Aorta (tissue), 5 donors: ENCODE data around the gene TLL1. TPM values are rescaled to one million over a fixed set of nuclear protein-coding genes. Genes with fewer than 3 reads are reported as not detected.

Source experiments
- ATAC-seq: fragments of 200-7000 bp; cut with Tn5 transposase; one replicate; pipeline ENCODE4 v1.9.1; 2022; ENCODE audit warnings: moderate library complexity; ENCODE audit not compliant: low FRiP score
- DNase-seq, 2 donors: peaks; one replicate each; pipeline ENCODE4 v3.0.0-alpha.2; 2020
- H3K27ac ChIP-seq, 2 donors: one replicate each; pipeline ENCODE4 v1.5.1; 2013; ENCODE audit warnings: low read length in 2 of 2, mild to moderate bottlenecking in 2 of 2, moderate library complexity in 2 of 2, control low read depth in 1 of 2, inconsistent platforms in 1 of 2, low read depth in 1 of 2
- H3K27me3 ChIP-seq, 2 donors: one replicate each; pipeline ENCODE4 v1.6.1; 2013; ENCODE audit warnings: control low read depth in 1 of 2, low read length in 1 of 2, mild to moderate bottlenecking in 1 of 2, moderate library complexity in 1 of 2; ENCODE audit not compliant: insufficient read depth in 2 of 2, control insufficient read depth in 1 of 2
- H3K36me3 ChIP-seq, 2 donors: one replicate each; pipeline ENCODE4 v1.6.1; 2013; ENCODE audit warnings: control low read depth in 1 of 2, low read length in 1 of 2, mild to moderate bottlenecking in 1 of 2; ENCODE audit not compliant: insufficient read depth in 2 of 2, control insufficient read depth in 1 of 2
- H3K4me1 ChIP-seq, 2 donors: one replicate each; pipeline ENCODE4 v1.6.1; 2013; ENCODE audit warnings: low read length in 2 of 2, control low read depth in 1 of 2, mild to moderate bottlenecking in 1 of 2, moderate library complexity in 1 of 2; ENCODE audit not compliant: insufficient read depth in 2 of 2, control insufficient read depth in 1 of 2
- H3K4me3 ChIP-seq, 2 donors: one replicate each; pipeline ENCODE4 v1.5.1; 2013; ENCODE audit warnings: low read length in 2 of 2, control low read depth in 1 of 2, mild to moderate bottlenecking in 1 of 2
- H3K9me3 ChIP-seq: one replicate; pipeline ENCODE4 v1.6.1; 2013; ENCODE audit warnings: mild to moderate bottlenecking, low read length; ENCODE audit not compliant: control insufficient read depth
- WGBS, 2 donors: extraction: QIAGEN DNeasy Blood & Tissue Kit; methylation state at CpG; one replicate each; pipeline ENCODE4 v1.1.7; 2013; 5-methylcytosine and 5-hydroxymethylcytosine counted together
- intact Hi-C, 2 donors: fragments of 100-400 bp; cut with DNase I; formaldehyde crosslinking; loops; one replicate each; pipeline versions ENCODE4 v1.14.2 to v1.15.0; 2022
- polyA plus RNA-seq, 2 donors: library from polyadenylated mRNA; stranded (reverse); fragments of 200-250 nt; gene quantifications; one replicate each; pipeline ENCODE4 v1.2.3, GENCODE V29; 2013
- total RNA-seq, 2 donors: library from RNA; stranded (reverse); fragmentation: NEBNext Ultra II Directional; extraction: Animal tissue kit (Norgen Biotek cat#: 25700); gene quantifications; one replicate each; pipeline ENCODE4 v1.2.1, GENCODE V29; 2021
- donor health status: healthy with polysubstance abuse.
- donor health status: Bipolar disorder and iron deficiency.
- donor health status: DM: no; HTN: no; CAD: no.
- donor health status: DM: no; HTN: no; CAD: no.
- donor health status: DM: yes; HTN: yes; CAD: no.

TLL1 gene
- total and polyA plus RNA-seq, 4 donors = 0.50 to 20.6 (median 19.5) TPM; not detected in 1

DNA sequence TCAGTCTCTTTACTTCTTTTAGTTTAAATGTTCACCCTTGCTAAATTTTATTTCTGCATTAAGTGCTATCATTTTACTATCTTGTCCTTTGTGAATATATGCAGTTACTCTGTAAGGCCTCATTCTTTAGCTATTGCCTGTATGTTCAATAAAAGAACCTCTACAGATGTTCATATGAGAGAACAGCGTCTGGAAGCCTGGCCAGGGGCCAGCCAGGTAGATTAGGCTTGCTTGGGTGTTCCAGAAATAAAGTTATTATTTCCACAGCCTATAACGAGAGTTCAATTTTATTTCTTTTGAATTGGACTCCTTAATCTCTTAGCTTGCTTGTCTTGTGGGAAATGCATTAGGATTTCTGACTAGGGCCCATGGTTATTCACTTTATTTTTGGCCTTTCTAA, 214.5 kb downstream of the TLL1 start:
- no peak overlapping the region for H3K4me3 ChIP-seq
- H3K4me1 ChIP-seq = no peaks in the 10 kb centered on the region
- DNase-seq (no peak), ATAC-seq (no peak)
- intact Hi-C loops = no loop called here
- H3K27ac ChIP-seq = no peak overlapping the region
- H3K27me3 ChIP-seq = no peaks in the 10 kb centered on the region
- 71 to 72% methylated on average over 2 of the region's 2 CpGs for WGBS, 2 donors
- H3K36me3 ChIP-seq = no peaks in the 10 kb centered on the region
- H3K9me3 ChIP-seq = no peaks in the 10 kb centered on the region

DNA sequence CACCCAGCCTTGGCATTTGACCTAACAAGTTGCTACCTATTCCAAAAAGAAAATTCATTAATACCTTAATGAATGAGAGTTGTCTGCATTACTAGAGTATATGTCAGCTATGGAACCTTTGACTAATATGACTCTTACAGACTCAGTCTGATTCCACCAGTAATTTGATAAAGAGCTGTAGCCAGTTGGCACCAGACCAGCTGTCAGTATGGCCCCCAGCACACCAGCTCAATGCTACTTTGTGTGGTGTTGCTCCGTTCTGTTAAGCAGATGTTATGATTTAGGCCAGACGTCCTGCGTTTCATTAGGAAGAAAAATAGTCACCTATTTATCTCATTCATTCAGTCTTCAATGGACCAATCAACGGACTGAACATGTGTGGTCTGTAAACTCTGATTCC, 215.5 kb downstream of the TLL1 start:
- no peak for DNase-seq
- WGBS, 2 donors = 55 to 58% methylated on average over 4 of the region's 4 CpGs
- no peaks in the 10 kb centered on the region for H3K4me1 ChIP-seq
- no peaks in the 10 kb centered on the region for H3K9me3 ChIP-seq
- H3K27ac ChIP-seq = no peak overlapping the region
- no peak for ATAC-seq
- intact Hi-C loops = no loop called here
- H3K36me3 ChIP-seq = no peaks in the 10 kb centered on the region
- no peak overlapping the region for H3K4me3 ChIP-seq
- H3K27me3 ChIP-seq = no peaks in the 10 kb centered on the region

DNA sequence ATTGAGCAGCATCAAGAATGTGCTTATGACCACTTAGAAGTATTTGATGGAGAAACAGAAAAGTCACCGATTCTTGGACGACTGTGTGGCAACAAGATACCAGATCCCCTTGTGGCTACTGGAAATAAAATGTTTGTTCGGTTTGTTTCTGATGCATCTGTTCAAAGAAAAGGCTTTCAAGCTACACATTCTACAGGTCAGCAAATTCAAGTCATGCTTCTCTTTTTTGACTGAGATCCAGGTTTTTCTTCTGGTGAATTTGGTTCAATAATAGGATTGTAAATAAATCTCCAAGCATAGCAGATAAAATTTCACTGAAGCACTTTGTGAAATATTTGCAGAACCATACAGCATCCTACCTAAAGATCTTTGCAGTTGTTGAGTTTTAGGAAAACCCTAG, 218.1 kb downstream of the TLL1 start:
- DNase-seq = no peak
- WGBS, 2 donors = 83 to 87% methylated on average over 3 of the region's 3 CpGs
- intact Hi-C loops = loop anchor here in 1 of 2 donors (5.0 kb wide), 1 partner anchor 554 kb away; no protein-coding TSS in a partner anchor

DNA sequence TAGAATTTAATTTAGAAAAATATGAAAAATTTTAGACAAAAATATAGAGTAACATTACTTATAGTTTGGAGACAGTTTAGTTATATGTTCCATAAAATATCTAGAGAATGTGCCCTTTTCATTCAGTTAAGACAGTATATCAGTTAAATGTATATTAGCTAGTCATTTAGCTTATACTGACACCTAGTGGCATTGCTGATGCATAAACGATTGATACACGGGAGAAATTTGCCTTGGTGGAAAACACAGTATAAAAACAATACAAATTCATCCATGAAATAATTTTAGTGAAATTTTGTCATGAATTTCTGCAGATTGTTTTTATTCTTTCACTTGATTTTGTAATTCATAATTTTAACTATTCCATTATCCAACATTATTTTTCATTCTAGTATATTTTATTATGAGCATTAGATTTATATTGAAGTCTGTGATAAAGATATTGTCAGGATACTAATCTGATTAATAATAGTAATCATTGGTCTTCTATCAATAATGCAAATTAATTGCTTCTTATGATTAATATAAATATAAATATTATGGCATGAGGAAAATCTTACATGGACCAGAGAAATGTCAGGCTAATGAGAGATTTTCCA, 219.0 kb downstream of the TLL1 start:
- no peaks in the 10 kb centered on the region for H3K4me1 ChIP-seq
- ATAC-seq (no peak), DNase-seq (no peak)
- H3K27me3 ChIP-seq = no peaks in the 10 kb centered on the region
- H3K36me3 ChIP-seq = no peaks in the 10 kb centered on the region
- no peaks in the 10 kb centered on the region for H3K9me3 ChIP-seq
- H3K4me3 ChIP-seq = no peak overlapping the region
- no peak overlapping the region for H3K27ac ChIP-seq
- intact Hi-C loops = loop anchor here in 1 of 2 donors (5.0 kb wide), 1 partner anchor 555 kb away; no protein-coding TSS in a partner anchor
- 0 to 1% methylated on average over 2 of the region's 2 CpGs for WGBS, 2 donors

More for the DNA sequence above, 218.1 kb downstream of the TLL1 start:
- Histone ChIP-seq H3K9me3 (no peaks in the 10 kb centered on the region), H3K36me3 (no peaks in the 10 kb centered on the region), H3K27ac (no peak overlapping the region), H3K4me1 (no peaks in the 10 kb centered on the region), H3K4me3 (no peak overlapping the region), H3K27me3 (no peaks in the 10 kb centered on the region)
- ATAC-seq = no peak

DNA sequence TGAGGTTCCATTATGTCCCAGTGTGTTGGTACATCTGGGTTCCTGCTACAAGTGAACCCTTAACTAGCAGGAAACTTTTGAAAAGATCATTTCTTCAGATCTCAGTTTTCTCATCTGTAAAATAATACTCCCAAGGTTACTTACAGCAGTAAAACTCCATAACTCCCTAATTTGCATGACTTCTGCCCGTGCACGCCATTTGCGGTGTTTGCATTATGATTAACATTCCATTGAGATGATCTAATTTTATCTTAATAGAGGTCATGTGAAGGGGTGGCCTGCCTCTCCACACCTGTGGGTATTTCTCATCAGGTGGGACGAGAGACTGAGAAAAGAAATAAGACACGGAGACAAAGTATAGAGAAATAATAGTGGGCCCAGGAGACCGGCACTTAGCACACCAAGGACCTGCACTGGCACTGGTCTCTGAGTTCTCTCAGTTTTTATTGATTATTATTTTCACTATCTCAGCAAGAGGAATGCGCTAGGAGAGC, 219.8 kb downstream of the TLL1 start:
- no peak for DNase-seq
- Histone ChIP-seq H3K9me3 (no peaks in the 10 kb centered on the region), H3K36me3 (no peaks in the 10 kb centered on the region), H3K4me3 (no peak overlapping the region), H3K27me3 (no peaks in the 10 kb centered on the region), H3K4me1 (no peaks in the 10 kb centered on the region), H3K27ac (no peak overlapping the region)
- WGBS, 2 donors = 69 to 70% methylated on average over 7 of the region's 7 CpGs
- no peak for ATAC-seq
- intact Hi-C loops = loop anchor here in 1 of 2 donors (5.0 kb wide), 1 partner anchor 556 kb away; no protein-coding TSS in a partner anchor

DNA sequence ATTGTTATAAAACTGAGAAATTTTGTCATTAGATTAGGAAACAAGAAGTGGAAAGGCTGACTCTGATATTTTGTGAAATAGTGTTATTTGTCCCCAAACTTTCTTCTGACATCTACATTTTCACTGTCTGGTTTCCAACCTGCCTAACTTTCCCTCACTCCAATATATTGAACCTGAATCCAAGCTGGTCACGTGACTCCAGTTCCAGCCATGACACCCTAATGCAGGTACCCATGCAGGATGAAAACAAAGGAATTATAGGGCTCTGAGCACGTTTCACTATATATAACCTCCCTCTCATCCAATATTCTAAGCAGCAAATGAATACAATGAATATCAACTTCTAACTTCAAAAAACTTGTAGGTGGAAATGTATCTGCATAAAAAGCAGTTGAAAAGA, 231.6 kb downstream of the TLL1 start:
- H3K36me3 ChIP-seq = no peaks in the 10 kb centered on the region
- no peak overlapping the region for H3K4me3 ChIP-seq
- WGBS, 2 donors = 64 to 68% methylated on average over 2 of the region's 2 CpGs
- ATAC-seq (no peak), DNase-seq (no peak)
- no peaks in the 10 kb centered on the region for H3K4me1 ChIP-seq
- H3K27me3 ChIP-seq = no peaks in the 10 kb centered on the region
- no peaks in the 10 kb centered on the region for H3K9me3 ChIP-seq
- H3K27ac ChIP-seq = no peak overlapping the region
- intact Hi-C loops = no loop called here

DNA sequence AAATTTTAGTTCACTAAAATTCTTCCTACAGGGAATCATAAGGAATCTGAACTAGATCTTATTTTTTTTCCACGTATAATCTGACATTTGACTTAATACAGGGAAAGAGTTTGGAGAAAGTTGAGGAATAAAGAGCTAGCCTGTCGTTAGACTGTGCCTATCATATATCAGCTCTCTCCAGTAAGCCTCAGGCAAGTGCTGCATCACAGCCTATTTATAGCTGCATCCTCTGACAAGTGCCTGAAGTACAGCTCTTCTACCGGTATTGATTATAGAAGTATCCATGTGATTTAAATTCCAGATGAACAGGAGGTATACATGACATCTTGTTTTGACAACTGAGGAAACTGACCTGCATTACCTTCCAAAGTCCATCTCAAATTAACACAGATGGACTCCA, 248.9 kb downstream of the TLL1 start:
- DNase-seq = no peak
- Histone ChIP-seq H3K4me3 (no peak overlapping the region), H3K27me3 (no peaks in the 10 kb centered on the region), H3K27ac (no peak overlapping the region), H3K36me3 (no peaks in the 10 kb centered on the region), H3K4me1 (no peaks in the 10 kb centered on the region), H3K9me3 (no peaks in the 10 kb centered on the region)
- ATAC-seq = no peak
- intact Hi-C loops = no loop called here
- WGBS, 2 donors = 36 to 44% methylated on average over 3 of the region's 3 CpGs

DNA sequence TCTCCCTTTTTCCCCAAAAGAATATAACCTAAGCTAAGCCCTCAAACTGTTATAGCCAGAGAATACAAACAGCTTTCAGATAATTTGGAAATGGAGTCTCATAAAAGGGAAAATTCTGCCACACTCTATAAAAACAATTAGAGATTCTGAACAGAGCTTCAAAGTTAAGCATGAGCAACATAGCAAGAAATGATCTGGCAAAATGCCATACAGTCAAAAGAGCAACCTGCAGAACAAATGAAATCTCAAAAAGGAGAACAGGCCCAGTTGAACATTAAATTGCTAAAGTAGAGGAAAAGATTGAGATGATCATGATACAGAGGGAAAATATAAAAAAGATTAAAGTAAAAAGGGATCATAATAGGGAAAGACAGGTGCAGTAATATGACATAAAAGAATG, 250.5 kb downstream of the TLL1 start:
- DNase-seq (no peak), ATAC-seq (no peak)
- intact Hi-C loops = no loop called here
- Histone ChIP-seq H3K4me3 (no peak overlapping the region), H3K4me1 (no peaks in the 10 kb centered on the region), H3K9me3 (no peaks in the 10 kb centered on the region), H3K27me3 (no peaks in the 10 kb centered on the region), H3K27ac (no peak overlapping the region), H3K36me3 (no peaks in the 10 kb centered on the region)

DNA sequence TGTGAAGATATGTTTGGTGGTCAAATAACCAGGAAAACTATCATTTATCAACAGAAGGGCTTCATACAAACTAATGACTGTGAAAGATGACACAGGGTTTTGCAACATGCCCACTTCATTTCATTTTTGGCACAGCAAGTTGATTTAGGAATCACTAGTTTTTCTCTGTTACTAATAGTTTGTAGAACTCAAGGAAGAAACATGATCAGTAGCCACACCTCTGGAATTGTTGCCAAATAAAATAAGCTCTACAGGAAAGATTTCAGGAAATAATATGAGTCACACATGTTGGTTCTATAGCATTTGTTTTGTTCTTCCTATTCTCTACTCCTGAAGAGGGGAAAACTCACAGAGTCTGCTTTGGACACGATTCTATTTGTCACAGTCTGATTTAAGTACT, 255.4 kb downstream of the TLL1 start:
- ATAC-seq (no peak), DNase-seq (no peak)
- intact Hi-C loops = no loop called here
- no peaks in the 10 kb centered on the region for H3K4me1 ChIP-seq
- H3K36me3 ChIP-seq = no peaks in the 10 kb centered on the region
- H3K27me3 ChIP-seq = peaks cover 0 to 2% of the 10 kb centered on the region in 2 donors
- H3K9me3 ChIP-seq = no peaks in the 10 kb centered on the region
- WGBS, 2 donors = 43 to 46% methylated on average over 1 of the region's 1 CpG
- no peak overlapping the region for H3K27ac ChIP-seq
- no peak overlapping the region for H3K4me3 ChIP-seq
